ENCODE measurements around the gene PNPLA7. TPM values are rescaled to one million over a fixed set of nuclear protein-coding genes. Genes with fewer than 3 reads are reported as not detected.

PNPLA7 gene
- total and polyA plus RNA-seq, 2 of the 8 experiments (the other 6 are each of a cell fraction or from before 2014, with no cell fraction given): 0.35 to 0.47 TPM

- Histone ChIP-seq H3K23me2 (ENCODE audit: low read depth, low read length) (no peaks in the 10 kb centered on the region), H3K14ac (ENCODE audit: insufficient read length) (no peak overlapping the region), H3K36me3 (ENCODE audit: control insufficient read depth in 2 of 4, insufficient read depth in 4 of 4, low read length in 3 of 4) (no peaks in the 10 kb centered on the region; a peak in 2 of 8 replicates), H3K9me3 (ENCODE audit: insufficient read depth in 2 of 2, low read depth in 1 of 2, low read length in 1 of 2) (no peaks in the 10 kb centered on the region; a peak in 1 of 4 replicates), H4K91ac (replicated peaks; ENCODE audit: insufficient read length, low read length) (no peak overlapping the region), H2AK5ac (ENCODE audit: low read depth, low read length) (no peak overlapping the region), H2BK12ac (ENCODE audit: low read depth, low read length) (no peak overlapping the region), H3K4me1 (replicated peaks in 1 of 4; ENCODE audit: control insufficient read depth in 3 of 4, insufficient read depth in 4 of 4, low read length in 3 of 4) (no peaks in the 10 kb centered on the region), H3K79me2 (ENCODE audit: control insufficient read depth in 1 of 2, insufficient read depth in 2 of 2, low read length in 2 of 2) (no peaks in the 10 kb centered on the region), H3K79me1 (ENCODE audit: low read depth, low read length) (no peaks in the 10 kb centered on the region), H2AFZ (ENCODE audit: low read length) (no peak overlapping the region), H3K9ac (replicated peaks in 1 of 4; ENCODE audit: extremely low read depth in 1 of 4, low read depth in 3 of 4, low read length in 3 of 4) (no peak overlapping the region), H3K4me2 (ENCODE audit: insufficient read depth in 1 of 2, low read depth in 2 of 2, low read length in 2 of 2) (no peak overlapping the region), H3K4ac (replicated peaks; ENCODE audit: insufficient read length, low read depth, low read length) (no peak overlapping the region), H2BK120ac (replicated peaks; ENCODE audit: low read depth, low read length) (no peak overlapping the region), H3K27me3 (replicated peaks in 1 of 4; ENCODE audit: control insufficient read depth in 3 of 4, extremely low read depth in 1 of 4, insufficient read depth in 3 of 4, low read length in 3 of 4) (no peaks in the 10 kb centered on the region), H3K27ac (ENCODE audit: low read depth, low read length) (no peak overlapping the region), H4K8ac (ENCODE audit: extremely low read depth, insufficient read depth, low read length) (no peak overlapping the region), H2BK5ac (ENCODE audit: low read depth, low read length) (no peak overlapping the region), H2BK15ac (ENCODE audit: low read length) (no peak overlapping the region), H4K20me1 (replicated peaks in 1 of 2; ENCODE audit: control insufficient read depth in 1 of 2, insufficient read depth in 2 of 2, low read length in 2 of 2) (peaks cover 0 to 1% of the 10 kb centered on the region in 2 experiments), H3K56ac (replicated peaks; ENCODE audit: insufficient read length, low read depth, low read length) (no peak overlapping the region), H3K18ac (ENCODE audit: extremely low read depth, low read length) (no peak overlapping the region), H2BK20ac (ENCODE audit: low read length) (no peak overlapping the region), H3K23ac (ENCODE audit: insufficient read length) (no peak overlapping the region), H4K5ac (ENCODE audit: insufficient read length, low read depth, low read length) (no peak overlapping the region), H3K4me3 (ENCODE audit: extremely low read depth in 1 of 4, insufficient read depth in 2 of 4, low read depth in 3 of 4, low read length in 4 of 4) (no peak overlapping the region)
- FAIRE-seq (no peak), DNase-seq (ENCODE audit: low read depth in 1 of 2, low spot score in 2 of 2) (no peak)
- POLR2A ChIA-PET (ENCODE audit: partially characterized antibody): no interaction called here
- CTCF ChIA-PET (ENCODE audit: partially characterized antibody): interaction anchor here (1.0 to 1.7 kb wide), 2 partner anchors 10 to 14 kb away, joined by 4 to 6 read pairs; no protein-coding TSS in a partner anchor
- TF ChIP-seq CTBP2 (IDR thresholded peaks at IDR 0.05; ENCODE audit: borderline replicate concordance, insufficient read depth, insufficient read length, low read length) (no peak), RAD21 (IDR thresholded peaks at IDR 0.05 in 1 of 2, conservative IDR thresholded peaks at IDR 0.05 in 1 of 2; ENCODE audit: low read depth in 2 of 2, low read length in 2 of 2) (no peak), NANOG (IDR thresholded peaks at IDR 0.05; ENCODE audit: insufficient read depth, low read depth, low read length, poor library complexity, severe bottlenecking) (no peak), ATF2 (IDR thresholded peaks at IDR 0.05; ENCODE audit: low read length) (no peak), KDM4A (IDR thresholded peaks at IDR 0.05; ENCODE audit: low read depth, low read length, severe bottlenecking) (no peak), CTCF (IDR thresholded peaks at IDR 0.05; ENCODE audit: control extremely low read depth in 1 of 3, insufficient read depth in 1 of 3, low read depth in 1 of 3, low read length in 3 of 3) (no peak), CHD2 (IDR thresholded peaks at IDR 0.05; ENCODE audit: low read length) (no peak), CHD1 (IDR thresholded peaks at IDR 0.05; ENCODE audit: low read depth, low read length) (no peak), RFX5 (IDR thresholded peaks at IDR 0.05; ENCODE audit: borderline replicate concordance, low read depth, low read length) (no peak)
- WGBS, 2 experiments (ENCODE audit: extremely low coverage in 1 of 2, insufficient coverage in 1 of 2, insufficient read length in 1 of 2, insufficient replicate concordance in 2 of 2, low coverage in 1 of 2, low lambda C conversion rate in 2 of 2, missing lambda C conversion rate in 1 of 2): 82% methylated on average over 5 of the region's 5 CpGs; no CpG with 5 or more reads in 1 of the 2 experiments
Observed at GRCh38 chr9:137524981-137525317, 25.3 kb downstream of the PNPLA7 start.

Measured in H1 (cell line).